T-helper 9 cell (primary cell): Measurements from ENCODE around the gene MANEA.
"Not testable (repeated sequence)": the region's sequence is repeated elsewhere in the genome, so short reads cannot be mapped to it uniquely, and the experiment has no call there.

ENCODE experiments used
- DNase-seq: peaks from one replicate; pipeline ENCODE4 v3.0.0-alpha.2; 2020
- total RNA-seq, 2 donors: gene quantifications; one replicate each; lab custom pipeline; 2026; lab: John Stamatoyannopoulos, UW

MANEA gene, protein sequence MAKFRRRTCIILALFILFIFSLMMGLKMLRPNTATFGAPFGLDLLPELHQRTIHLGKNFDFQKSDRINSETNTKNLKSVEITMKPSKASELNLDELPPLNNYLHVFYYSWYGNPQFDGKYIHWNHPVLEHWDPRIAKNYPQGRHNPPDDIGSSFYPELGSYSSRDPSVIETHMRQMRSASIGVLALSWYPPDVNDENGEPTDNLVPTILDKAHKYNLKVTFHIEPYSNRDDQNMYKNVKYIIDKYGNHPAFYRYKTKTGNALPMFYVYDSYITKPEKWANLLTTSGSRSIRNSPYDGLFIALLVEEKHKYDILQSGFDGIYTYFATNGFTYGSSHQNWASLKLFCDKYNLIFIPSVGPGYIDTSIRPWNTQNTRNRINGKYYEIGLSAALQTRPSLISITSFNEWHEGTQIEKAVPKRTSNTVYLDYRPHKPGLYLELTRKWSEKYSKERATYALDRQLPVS
- total RNA-seq, result 12.3 to 25.5 reads per million in 2 donors

DNA sequence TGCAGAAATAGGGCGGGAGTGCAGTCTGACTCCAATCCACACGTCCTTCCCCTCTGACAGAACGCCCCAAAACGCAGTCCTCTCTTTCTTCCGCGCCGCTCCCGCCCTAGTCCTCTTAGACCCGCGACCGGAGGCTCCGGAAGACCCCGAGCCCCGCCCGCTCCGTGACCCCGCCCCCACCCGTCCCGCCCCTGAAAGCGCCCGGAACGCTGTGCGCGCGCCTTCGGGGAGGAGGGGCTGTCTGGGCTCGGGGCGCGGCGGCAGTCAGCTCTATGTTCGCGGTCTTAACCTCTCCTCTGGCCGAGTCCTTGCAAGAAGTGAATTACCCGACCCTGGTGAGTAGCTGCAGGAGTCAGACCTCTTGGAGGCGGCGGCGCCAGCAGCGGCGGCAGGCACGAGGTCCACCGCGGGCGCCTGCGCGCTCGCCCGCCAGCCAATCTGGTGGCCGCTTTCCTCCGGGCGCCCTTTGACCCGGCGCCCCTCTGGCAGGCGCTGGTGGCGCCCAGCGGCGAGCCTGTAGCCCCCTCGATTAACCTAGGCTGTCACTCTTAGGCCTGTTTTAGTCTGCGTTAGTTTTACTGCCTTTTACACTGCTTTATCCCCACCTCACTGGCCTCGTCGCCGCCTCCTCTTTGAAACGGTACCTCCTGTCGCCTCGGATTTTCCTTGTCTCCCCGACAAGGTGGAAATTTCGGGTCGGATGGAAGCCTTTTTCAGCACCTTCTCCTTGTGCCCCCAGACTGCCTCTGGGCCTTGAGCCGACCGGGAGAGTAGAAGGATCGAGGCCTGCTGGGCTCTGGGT, at the start of gene MANEA:
Gene MANEA, plus strand, starts transcription at position 232 of the 802 bp plus-strand sequence. CDS start 8,905 bp downstream, outside the sequence.
- peak; percentile 76 for DNase-seq

DNA sequence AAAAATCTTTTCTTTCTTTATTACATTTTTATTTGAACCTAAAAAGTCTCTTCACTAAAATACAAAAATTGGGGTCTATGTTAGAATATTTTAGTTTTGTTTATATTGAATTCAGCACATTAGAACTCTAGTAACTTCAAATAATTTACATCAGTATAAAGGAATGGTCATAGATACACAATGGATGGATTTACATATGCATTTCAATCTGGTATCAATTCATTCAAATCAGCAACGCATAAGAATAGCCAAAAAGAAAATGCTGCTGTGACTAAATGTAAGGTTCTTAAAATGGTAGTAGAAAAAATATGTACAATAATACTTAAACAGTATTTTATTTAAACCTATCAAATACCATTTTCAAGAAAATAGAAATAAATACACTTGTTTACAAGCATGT, 47.6 kb upstream of the MANEA start:
- DNase-seq, result no peak

DNA sequence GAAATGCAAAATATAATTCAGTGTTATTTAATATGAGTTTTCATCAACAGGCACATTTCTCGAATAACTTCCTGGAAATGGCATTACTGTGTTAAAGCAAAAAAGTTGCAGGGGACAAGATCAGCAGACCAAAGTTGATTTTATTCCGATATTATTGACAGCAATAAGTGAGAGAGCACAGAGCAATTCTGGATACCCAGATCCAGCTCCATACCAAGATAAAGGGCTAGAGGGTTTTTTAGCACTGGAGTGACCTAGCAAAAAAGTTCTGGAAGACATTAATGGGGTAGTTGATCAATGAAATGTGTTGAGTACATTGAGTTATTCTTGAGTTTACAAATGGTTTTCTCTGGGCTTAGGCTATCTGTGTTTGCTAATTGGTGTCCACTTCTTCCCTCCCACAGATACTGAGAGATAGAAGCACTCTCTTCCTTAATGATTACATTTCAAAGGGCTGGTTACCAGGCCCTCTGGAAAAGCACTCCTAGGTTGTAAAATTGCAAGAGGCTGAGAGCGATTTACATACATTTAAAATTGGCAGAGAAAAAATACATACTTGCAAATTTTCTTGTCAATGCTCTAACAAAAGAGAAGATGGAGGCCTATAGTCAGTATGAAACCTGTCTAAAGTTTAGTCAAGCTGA, 47.0 kb upstream of the MANEA start:
- no peak for DNase-seq

DNA sequence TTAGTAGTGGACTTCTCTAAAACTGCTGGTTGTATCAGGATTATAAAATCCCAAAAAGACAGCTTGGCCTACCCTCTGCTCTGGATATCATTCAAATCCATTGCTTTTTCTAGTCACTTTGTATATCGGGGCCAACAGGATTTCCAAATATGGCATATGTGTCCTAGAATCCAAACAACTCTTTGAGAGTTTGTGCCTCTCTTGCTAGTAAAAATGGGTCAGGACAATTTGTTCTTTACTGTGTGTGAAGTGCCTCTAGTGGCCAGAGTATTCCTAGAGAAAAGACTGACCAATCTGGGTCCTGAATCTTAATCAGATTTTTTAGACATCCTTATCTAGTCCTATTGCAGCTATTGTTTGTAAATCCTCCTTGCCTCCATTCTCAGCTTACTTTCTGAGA, 33.5 kb upstream of the MANEA start:
- DNase-seq, result no peak

DNA sequence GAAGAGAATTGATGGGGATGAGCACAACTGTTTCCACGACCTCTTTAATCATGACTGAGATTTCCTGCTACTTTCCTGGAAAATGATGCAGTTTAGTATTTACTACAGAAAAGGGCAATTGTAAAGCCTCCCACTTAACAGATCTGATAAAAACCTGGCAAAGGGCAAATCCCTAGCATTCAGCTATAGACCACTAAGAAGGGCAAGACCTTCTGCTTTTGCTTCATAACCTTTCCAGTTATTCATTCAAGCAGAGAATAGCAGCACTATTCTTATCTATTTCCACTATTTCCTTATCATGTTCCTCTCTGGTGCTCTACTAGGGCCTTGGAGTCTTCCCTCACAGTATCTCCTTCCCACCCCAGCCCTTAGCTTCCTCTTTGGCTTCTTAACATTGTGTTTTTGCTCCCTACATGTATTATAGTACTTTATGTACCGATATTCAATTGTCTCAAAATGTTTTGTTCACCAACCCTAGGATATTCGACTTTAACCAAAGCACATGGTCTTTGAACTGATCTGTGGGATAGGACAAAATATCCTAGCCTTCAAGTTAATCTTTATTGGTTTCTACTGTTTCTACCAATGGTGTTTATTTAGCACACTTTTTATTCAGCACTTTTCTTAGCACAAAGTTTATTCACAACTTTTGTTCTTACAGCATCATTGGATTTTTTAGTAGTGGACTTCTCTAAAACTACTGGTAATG, 32.7 kb upstream of the MANEA start:
- DNase-seq, result no peak

DNA sequence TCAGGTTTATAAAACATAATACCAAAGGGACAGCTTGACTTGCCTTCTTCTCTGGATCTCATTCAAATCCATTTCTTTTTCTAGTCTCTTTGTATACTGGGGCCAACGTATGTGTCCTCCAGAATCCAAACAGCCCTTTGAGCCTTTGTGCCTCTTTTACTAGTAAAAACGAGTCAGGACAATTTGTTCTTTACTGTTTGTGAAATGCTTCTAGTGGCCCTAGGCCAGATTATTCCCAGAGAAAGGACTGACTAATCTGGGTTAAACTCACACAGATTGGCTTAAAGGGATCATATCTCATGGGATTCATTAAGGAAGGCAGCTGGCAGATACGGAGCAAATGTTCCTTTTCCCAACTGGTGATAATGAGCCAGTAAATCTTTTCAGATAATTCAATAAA, 32.1 kb upstream of the MANEA start:
- DNase-seq, result no peak

DNA sequence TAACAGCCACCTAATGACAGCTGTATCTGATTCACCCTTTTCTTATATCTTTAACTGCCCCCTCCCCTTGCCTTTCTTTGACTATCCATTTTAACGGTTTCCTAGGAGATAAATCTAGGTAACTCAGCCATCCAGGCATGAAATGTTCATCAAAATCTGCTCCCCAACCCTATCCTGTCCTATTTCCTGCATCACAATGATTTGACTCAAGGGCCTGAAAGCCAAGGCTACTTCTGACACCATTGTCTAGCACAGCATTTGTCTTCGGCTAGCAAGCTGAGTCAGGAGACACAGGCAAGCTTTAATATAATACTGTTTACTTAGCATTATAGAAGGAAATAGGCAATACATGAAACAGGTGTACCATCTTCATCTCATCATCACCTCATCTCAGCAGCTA, 31.6 kb upstream of the MANEA start:
- no peak for DNase-seq

DNA sequence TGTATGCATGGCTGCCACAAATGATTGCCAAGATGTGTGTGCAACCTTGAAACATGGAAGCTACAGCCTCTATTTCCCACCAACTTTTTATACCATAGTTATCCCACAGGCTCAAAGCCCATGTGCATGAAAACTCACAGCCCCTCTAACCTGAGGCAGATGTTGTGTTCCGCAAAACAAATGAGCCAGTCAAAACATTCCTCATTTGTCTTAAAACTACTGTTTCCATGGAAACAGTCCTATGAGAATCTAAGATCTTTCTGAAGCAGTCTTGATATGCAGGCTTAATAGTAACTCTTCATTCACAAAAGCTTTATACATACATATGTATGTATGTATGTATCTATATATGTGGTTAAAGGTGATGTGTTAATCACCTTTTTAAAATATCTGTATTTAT, 31.2 kb upstream of the MANEA start:
- DNase-seq, result no peak

DNA sequence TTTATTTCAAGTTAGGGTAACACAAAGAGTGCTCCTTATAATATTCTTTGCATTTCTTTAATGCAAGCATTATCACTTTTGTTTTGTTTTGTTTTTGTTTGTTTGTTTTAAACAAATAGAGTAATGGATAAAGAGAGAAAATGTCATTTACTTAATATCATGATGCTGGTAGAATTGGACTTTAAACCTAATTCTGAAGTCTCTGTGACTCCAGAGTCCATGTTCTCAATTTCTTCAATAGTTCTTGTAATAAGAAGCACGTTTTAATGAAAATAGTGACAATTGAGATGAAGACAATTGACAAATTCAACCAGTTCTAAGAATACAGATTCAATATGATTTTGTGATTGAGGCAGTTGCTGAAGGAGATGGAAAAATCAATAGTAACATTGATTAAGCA, 30.3 kb upstream of the MANEA start:
- no peak for DNase-seq

DNA sequence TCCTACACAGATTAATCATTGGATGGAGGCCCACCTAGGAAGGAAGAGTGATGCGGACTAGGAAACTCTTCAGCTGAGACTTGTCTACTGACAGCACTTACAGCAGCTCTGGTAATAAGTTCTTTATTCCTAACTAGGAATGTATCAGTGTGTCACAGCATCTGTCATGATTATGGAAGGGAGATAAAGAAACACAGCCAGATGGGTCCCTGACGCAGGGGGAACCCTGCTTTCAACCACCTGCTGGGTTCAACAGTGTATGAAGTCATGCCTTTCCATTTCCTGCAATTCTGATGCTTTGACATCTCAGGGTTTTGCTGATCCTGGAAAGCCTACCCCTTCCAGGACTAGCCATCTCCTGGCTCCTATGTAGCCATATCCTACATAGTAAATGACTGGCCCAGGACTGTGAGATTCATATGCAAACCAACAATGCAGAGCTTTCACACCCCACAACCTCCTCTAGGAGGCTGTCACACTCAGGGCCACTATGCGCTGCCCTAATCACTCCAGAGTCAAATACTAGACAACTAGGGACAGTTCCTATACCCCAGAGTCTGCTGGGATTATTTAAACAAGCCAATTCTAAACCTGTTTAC, 29.0 kb upstream of the MANEA start:
- no peak for DNase-seq

DNA sequence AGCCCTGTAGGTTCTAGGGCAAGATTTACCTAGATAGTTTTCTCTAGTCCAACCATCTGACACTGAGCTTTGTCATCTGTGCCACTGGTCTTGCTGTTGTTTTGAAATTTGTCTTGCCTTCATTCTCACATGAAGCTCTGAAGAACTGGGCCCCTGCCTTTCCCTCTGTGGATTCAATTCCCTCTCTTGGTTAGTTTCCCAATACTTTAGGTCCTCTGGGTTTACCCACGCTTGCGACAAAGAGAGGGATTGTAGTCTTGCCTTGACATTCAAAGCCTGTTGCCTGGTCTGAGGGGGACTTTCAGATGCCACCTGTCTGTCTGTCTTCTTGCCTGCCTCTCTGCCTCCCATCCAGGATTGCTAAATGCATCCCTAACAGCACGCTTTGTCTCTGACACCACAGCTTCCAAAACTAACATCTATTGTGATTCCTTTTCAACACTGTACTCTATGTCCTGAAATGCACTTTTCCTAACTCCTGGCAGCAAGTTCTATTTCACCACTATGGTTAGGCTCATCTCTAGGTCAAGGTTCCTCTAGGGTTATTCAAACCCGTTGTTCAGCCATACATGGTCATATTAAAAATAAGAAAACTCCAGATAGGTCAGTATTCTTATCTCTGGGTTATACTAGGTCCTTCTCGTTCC, 25.5 kb upstream of the MANEA start:
- DNase-seq, result no peak

DNA sequence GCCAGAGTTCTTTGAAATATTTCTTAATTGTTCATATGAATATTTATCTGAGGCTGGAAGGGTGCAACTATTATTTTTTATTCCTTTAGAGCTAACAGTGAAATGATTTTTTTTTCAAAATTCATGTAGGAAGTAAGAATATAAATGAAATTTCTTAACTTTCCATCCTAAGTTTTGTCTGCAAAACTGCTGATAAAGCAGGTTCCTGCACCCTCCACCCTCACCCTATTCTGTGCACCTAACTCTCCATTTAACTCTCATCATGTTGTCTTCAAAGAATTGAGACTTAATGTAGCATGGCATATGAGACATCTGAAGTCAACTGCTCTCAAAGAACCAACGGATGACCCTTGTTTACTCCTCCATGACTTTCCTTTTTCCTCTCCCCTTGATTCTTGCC, 23.5 kb upstream of the MANEA start:
- no peak for DNase-seq

DNA sequence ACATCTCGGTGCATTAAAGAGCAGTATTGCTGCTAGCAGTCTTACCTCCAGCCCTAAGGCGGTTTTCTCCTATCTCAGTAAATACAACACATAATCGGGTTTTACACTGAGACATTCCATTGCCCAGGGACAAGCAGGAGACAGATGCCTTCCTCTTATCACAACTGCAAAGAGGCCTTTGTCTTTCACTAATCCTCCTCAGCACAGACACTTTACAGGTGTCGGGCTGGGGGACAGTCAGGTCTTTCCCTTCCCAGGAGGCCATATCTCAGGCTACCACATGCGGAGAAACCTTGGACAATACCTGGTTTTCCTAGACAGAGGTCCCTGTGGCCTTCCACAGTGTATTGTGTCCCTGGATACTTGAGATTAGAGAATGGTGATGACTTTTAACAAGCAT, 16.4 kb upstream of the MANEA start:
- not testable (repeated sequence) for DNase-seq

DNA sequence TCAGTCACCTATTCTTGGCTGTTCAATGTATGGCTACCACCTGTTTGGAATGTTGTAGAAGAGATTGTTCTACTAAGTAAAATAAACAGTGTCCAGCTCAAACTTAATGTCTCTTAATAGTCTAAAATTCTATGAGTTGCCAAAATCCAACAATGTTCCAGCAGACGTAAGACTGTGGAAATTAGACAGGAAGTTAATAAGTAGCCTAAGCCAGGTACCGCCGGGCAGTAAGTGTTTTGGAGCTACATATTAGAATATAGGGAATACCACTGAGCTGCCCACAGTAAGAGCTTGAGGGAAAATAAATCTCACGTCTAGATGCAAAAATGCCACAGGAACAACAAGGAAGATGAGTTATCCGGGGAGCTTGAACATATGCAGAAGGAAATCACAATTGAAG, 7.8 kb upstream of the MANEA start:
- DNase-seq, result no peak

DNA sequence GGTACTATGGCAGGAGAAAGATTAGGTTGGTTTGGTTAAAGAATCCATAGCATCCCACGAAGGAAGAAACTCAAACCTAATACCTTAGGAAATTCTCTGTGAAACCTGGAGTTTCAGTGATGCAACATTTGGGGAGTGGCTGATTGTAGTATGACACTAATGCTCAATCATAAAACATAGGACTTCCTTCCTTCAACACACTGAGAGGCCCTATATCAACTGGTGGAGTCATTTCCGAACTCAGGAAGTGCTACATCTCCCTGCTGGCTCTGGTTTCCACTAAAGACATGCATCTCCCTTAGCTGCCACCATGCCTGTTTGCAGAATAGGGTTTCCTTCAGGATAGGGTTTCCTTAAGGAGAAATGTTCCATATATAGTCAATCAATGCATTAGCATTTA, 5.2 kb upstream of the MANEA start:
- no peak for DNase-seq

DNA sequence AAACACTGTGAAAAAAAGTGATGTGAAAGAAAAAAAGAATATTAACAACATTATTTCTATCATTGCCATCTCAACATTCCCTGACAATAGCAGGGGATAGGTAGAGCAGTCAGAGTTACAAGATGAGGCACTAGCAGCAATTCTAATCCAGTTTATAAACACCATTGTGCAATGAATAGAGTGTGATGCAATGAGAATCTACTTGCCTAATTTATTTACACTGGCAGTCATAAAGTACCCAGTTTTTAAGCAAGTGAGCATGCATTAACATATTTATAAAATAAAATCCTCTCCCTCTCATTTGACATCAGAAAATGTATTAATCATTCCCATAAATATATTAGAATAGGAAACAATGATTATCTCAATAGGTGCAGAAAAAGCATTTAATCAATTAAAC, 2.5 kb upstream of the MANEA start:
- no peak for DNase-seq

DNA sequence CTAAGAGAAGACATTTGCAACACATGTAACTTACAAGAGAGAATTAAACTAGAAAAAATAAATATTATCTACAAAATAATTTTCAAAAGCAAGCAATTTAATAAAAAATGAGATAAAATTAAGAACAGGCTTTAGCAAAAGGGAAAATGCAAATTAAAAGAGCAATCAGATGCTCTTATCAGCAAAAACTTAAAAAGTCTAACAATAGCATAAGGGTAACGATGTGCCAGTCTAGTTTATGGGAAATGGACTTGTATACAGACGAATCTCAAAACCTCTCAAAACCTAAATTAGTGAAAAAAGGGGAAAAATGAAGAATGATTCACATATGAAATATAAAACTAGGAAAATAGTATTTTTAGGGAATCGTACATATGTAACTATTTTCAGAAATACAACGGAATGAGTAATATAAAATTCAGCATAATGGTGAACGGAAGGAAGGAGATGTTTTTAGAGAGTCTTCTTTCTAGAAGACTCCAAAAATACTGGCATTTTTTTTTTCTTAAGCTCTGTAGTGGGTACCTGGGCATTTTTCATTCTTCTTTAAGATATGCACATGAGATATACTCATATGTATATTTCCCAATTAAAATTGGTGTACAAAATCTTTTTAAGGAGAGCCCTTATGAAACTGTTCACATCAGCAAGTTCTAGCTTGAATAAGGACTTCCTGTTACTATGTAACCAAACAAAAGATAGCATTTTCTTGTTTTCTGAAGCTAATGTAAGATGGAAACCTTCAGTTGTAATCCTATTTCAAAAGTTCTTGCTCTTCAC, 927 bp upstream of the MANEA start:
- DNase-seq, result no peak

DNA sequence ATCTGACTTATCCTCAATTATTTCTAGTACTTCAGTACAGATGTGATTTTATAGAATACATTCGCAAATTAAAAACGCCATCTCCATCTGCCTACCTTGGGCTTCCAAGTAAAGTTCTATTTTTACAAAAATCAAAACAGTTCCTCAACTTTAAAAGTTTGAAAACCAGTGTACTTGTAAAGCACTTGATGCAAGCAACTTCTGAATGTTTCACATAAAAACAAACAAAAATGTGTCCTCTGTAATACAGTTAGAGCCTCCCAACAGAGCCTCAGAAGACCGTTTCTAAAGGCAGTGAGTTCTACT, 384 bp upstream of the MANEA start:
- no peak for DNase-seq

DNA sequence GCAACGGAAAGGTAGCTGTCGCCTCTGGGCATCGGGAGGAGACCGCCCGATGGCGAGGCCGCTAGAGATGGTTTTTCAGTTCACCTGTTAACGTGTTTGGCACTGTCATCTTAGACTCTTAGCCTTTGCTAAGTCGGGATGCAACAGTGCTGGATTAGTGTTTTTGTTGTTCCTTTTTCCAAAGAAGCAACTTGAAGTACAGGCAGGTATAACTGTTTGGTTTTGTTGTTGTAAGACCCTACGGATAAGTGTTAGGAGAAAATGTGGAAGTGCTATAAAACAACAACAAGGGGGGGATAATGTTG, 723 bp downstream of the MANEA start:
- no peak for DNase-seq

DNA sequence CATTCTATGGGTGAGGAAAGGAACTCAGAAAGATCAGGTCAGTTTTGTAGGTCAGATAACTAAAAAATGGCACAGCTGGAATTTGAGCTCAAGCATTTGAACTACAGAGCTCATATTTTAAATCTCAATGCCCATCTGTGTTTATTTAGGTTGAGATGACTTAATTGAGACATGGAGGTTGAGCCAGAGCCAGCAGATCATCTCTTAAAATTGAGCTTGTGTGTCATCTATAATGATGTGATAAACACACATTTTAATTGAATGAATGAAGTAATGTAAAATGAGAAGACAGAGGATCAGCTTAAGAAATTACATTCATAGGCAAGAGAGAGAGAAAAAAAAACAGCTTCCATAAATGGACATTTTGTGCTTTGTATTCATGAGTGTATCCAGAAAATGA, 3.7 kb downstream of the MANEA start:
- DNase-seq, result no peak

DNA sequence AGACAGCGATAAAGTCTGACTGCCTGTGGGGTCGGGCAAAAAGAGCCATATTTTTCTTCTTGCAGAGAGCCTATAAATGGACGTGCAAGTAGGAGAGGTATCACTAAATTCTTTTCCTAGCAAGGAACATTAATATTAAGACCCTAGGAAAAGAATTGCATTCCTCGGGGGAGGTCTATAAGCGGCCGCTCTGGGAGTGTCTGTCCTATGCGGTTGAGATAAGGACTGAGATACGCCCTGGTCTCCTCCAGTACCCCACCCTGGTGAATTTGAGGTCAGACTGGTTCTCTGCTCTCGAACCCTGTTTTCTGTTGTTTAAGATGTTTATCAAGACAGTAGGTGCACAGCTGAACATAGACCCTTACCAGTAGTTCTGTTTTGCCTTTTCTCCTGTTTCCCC, 6.9 kb downstream of the MANEA start:
- DNase-seq, result not testable (repeated sequence)

DNA sequence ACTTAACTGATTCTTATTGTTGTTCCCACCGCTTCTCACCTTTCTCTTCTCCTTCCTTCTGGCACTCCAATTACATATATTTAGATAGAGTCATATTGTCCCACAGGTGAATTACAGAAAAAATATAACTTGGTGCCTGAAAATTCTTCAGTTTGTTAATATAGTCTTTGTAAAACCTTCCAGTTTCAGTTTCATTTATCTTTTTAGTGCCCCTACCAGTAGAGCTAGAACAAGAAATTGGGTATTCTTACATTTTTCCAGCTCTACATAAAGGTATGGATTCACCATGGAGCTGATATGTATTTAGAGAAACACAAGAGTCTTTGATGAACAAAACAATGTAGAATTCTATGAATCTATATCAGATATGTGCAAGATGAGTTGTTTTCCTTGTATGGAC, 10.7 kb downstream of the MANEA start:
- DNase-seq, result no peak
